Stimulated activated naive CD8-positive, alpha-beta T cell treated with anti-CD3 and anti-CD28 coated beads, Interleukin-15, Interleukin-2, amounts not matched to agents 100 ng/mL and 50 ng/mL, for 24 hours (primary cell): ENCODE data around the gene TMEM272.
"Not testable (repeated sequence)": the region's sequence is repeated elsewhere in the genome, so short reads cannot be mapped to it uniquely, and the experiment has no call there.

Source experiments
- H3K27ac Mint-ChIP-seq: one replicate; pipeline ENCODE4 v1.8.0; 2021; ENCODE audit warnings: mild to moderate bottlenecking, mixed read lengths
- H3K27me3 Mint-ChIP-seq: one replicate; pipeline ENCODE4 v1.8.0; 2021; ENCODE audit warnings: mixed read lengths
- H3K36me3 Mint-ChIP-seq: one replicate; pipeline ENCODE4 v1.8.0; 2021; ENCODE audit warnings: low read depth, mixed read lengths
- H3K4me1 Mint-ChIP-seq: one replicate; pipeline ENCODE4 v1.8.0; 2021; ENCODE audit warnings: low read depth, mixed read lengths
- H3K4me3 Mint-ChIP-seq: one replicate; pipeline ENCODE4 v1.8.0; 2021; ENCODE audit warnings: mild to moderate bottlenecking, mixed read lengths
- H3K9me3 Mint-ChIP-seq: one replicate; pipeline ENCODE4 v1.8.0; 2021; ENCODE audit warnings: mixed read lengths

TMEM272 gene

DNA sequence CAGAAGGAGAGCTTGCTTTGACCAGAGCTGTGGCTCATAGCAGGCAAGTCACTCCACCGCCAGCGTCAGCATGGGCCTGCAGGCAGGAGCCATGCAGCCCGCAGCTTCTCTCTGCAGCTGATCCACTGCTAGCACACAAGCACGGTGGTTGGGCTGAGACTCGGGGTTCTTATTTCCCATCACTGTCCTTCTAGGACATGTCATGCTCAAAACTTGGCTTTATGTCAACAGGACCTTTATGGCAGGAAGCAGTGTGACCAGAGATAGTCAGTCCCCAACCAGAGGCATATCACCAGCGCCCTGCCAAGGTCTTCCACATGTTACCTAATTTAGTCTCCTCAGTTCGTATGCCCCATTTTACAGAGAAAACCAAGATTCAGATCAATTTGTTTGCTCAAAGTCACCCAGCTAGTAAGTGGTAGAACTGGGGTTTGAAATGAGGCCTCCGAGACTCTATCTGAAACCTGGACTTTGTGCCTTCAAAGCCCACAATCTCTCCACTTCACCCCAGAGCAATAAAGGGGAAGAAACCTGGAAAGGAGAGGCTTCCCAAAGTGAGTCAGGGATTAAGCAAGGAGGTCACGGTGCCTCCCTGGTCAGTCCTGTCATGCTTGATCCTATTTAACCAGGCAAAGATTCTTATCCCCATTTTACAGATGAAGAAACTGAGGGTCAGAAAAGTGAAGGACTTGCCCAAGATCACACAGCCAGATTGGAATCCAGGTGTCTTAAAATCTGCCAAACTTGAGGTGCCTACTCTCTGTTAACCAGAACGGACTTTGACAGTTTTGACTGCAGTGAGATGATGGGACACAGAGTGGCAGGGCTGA is 5.1 kb downstream of the TMEM272 start:
- Mint-ChIP-seq H3K27ac (no peak overlapping the region), H3K4me3 (no peak overlapping the region), H3K36me3 (no peaks in the 10 kb centered on the region), H3K4me1 (peaks cover 33% of the 10 kb centered on the region), H3K9me3 (no peaks in the 10 kb centered on the region), H3K27me3 (peaks cover 7% of the 10 kb centered on the region)

DNA sequence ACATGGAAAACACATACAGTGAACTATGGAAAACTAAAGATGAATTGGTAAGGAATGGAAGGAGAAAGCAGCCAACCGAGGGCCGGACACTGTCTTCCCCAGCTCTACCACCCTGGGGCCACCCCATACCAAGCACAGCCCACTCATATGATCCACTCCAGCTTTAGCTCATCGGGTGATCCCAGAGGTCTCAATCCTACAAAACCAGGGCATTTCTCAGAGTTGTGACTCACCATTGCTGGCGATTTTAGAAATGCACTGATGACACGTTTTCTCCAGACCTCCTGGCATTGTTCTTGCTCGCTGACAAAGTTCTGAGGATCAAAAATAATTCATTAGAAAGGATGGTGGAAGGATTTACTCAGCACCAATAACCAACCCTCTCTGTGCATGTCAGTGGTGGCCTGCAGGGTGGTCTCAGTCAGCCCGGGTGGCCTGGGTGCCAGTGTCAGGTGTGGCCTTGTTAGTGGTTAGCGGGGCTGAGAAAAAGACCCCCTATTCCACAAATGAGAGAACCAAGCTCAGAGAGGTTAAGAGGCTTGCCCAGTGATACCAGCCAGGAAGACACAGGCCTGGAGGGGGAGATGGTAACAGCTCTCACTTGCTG is 6.6 kb downstream of the TMEM272 start:
- Mint-ChIP-seq H3K4me3 (no peak overlapping the region), H3K27me3 (no peaks in the 10 kb centered on the region), H3K27ac (peak overlapping the region; percentile 61), H3K36me3 (no peaks in the 10 kb centered on the region), H3K4me1 (peaks cover 26% of the 10 kb centered on the region), H3K9me3 (no peaks in the 10 kb centered on the region)

DNA sequence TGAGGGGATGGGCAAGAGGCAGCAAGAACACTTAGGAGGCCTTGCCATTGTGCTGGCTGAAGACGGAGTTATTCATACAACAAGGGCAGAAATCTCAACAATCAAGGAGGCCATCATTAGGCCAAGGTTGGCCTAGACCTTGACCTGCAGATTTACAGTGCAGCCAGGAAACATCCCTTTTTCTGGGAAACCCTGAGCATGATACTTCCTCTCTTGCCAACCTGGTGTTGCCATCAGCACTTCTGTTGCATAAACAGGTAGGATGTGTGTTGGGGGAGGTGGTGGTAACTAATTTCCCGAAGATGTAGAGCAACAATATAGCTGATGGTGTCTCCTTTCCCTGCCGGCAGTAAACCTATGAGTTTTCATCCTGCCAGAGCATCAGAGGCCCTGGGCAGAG is 8.0 kb downstream of the TMEM272 start:
- Mint-ChIP-seq H3K4me3 (no peak overlapping the region), H3K27ac (no peak overlapping the region), H3K27me3 (no peaks in the 10 kb centered on the region), H3K9me3 (no peaks in the 10 kb centered on the region), H3K4me1 (peaks cover 38% of the 10 kb centered on the region), H3K36me3 (no peaks in the 10 kb centered on the region)

DNA sequence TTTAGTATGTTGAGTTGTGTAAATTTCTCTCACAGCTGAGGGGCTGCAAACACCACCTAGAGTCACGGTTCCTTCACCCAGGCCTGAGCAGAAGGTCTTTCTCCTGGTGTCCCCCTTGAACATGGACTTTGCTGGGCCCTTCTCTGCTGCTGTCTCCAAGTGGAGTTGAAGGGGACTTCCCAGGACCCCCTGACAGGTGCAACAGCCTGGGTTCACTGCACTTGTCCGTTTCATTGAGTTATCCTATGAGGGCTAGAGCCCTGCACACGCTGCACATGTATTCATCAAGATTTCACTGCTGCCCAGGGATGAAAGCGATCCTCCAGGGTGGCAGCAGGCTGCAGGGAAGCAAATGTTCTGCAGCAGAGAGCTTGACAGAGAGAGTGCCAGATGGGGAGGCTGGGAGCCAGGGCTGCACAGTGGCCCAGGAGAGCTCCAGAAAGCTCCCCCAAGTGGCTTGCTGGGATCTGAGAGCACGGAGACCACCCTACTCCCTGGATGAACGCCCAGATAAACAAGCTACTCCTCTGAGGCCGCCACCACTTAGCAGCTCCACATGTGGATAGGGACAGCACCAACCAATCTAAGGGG is 10.3 kb downstream of the TMEM272 start:
- H3K27me3 Mint-ChIP-seq, result no peaks in the 10 kb centered on the region
- H3K27ac Mint-ChIP-seq, result no peak overlapping the region
- H3K9me3 Mint-ChIP-seq, result no peaks in the 10 kb centered on the region
- no peak overlapping the region for H3K4me3 Mint-ChIP-seq
- H3K36me3 Mint-ChIP-seq, result no peaks in the 10 kb centered on the region
- H3K4me1 Mint-ChIP-seq, result peaks cover 43% of the 10 kb centered on the region

DNA sequence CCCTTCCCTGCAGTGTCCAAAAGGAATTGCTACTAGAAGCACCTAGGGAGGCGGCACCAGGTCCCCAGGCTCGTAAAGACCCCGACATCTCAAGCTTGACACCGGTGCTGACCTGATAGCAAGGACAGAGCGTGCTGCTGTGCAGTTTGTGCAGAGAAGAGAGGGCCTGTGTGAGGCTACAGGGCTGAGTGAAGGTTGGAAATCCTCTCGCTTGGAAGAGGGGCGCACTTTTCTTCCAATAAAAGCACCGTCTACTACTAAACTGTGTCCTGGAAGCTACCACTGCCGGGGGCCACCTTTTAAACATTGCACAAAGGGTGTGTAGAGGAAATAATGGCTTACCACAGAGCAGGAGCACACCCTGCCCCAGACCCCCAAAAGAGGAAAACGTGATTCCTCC is 11.0 kb downstream of the TMEM272 start:
- Mint-ChIP-seq H3K36me3 (no peaks in the 10 kb centered on the region), H3K9me3 (no peaks in the 10 kb centered on the region), H3K4me1 (peaks cover 50% of the 10 kb centered on the region), H3K27me3 (no peaks in the 10 kb centered on the region), H3K27ac (no peak overlapping the region), H3K4me3 (no peak overlapping the region)

DNA sequence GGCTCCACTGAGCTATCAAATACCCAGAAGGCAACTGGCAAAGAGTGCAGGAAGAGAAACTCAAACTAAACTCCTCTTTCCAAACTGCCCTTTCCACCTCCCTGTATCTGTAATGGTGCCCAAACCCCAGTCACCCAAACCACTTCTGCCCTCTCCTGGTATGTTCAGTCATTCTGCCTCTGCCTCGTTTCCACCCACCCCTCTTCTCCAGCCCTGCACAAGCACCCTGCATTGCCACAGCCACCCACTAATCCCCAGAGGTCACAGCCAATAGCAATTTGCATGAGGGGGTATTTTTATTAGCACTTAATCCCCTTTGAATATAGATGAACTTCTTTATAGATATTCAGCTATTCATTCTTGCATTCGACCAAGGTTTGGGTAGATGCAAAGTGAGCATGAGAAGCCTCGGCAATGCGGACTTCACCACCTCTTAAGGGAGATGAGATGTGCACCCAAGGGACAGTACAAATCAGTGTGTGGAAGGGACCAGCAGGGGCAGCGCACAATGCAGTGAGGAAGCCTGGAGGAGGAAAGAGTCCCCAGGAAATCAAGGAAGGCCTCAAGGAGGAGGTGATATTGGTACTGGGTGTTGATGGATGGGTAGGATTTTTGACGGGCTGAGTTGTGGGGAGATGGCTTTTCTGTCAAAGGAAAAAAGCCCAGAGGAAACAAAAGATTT is 12.4 kb downstream of the TMEM272 start:
- Mint-ChIP-seq H3K27ac (peak overlapping the region; percentile 12), H3K4me1 (peaks cover 50% of the 10 kb centered on the region), H3K4me3 (no peak overlapping the region), H3K36me3 (no peaks in the 10 kb centered on the region), H3K9me3 (no peaks in the 10 kb centered on the region), H3K27me3 (no peaks in the 10 kb centered on the region)

DNA sequence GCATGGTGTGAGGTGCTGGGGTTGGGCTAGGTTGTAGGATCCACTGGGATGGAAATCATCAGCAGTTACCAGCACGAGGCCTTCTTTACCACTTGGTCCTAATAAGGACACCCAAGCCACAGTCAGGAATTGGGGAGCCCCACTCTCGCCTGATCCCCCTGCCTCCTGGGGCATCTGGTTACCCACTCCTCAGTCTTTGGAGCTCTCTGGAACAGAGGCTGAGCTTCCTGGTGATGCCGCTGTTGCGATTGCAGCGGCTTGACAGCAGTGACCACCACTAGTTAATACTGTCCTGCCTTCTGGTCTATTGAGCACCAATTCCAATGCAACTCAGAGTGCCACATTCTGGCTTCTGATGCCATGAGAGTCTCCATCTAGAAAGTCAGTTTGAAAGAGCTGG is 13.5 kb downstream of the TMEM272 start:
- H3K27ac Mint-ChIP-seq, result no peak overlapping the region
- no peaks in the 10 kb centered on the region for H3K27me3 Mint-ChIP-seq
- no peak overlapping the region for H3K4me3 Mint-ChIP-seq
- H3K36me3 Mint-ChIP-seq, result no peaks in the 10 kb centered on the region
- peaks cover 50% of the 10 kb centered on the region for H3K4me1 Mint-ChIP-seq
- no peaks in the 10 kb centered on the region for H3K9me3 Mint-ChIP-seq

DNA sequence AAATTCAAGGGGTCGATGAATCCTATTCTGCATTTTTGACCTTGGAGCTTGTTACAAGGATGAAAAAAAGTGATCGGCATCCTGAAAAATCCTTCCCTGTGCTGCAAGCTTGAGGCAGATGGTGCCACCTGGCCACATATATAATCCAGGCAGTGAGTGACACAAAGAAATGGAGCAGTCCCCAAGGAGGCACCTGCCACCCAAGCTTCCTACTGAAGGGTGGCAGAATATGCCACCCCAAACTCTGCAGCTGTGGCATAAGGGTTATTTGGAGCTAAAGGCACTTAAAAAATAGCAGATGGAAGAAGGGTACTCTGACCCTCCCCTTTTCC is 15.4 kb downstream of the TMEM272 start:
- H3K4me3 Mint-ChIP-seq, result no peak overlapping the region
- H3K27me3 Mint-ChIP-seq, result no peaks in the 10 kb centered on the region
- H3K27ac Mint-ChIP-seq, result no peak overlapping the region
- no peaks in the 10 kb centered on the region for H3K9me3 Mint-ChIP-seq
- H3K4me1 Mint-ChIP-seq, result peaks cover 68% of the 10 kb centered on the region
- no peaks in the 10 kb centered on the region for H3K36me3 Mint-ChIP-seq

DNA sequence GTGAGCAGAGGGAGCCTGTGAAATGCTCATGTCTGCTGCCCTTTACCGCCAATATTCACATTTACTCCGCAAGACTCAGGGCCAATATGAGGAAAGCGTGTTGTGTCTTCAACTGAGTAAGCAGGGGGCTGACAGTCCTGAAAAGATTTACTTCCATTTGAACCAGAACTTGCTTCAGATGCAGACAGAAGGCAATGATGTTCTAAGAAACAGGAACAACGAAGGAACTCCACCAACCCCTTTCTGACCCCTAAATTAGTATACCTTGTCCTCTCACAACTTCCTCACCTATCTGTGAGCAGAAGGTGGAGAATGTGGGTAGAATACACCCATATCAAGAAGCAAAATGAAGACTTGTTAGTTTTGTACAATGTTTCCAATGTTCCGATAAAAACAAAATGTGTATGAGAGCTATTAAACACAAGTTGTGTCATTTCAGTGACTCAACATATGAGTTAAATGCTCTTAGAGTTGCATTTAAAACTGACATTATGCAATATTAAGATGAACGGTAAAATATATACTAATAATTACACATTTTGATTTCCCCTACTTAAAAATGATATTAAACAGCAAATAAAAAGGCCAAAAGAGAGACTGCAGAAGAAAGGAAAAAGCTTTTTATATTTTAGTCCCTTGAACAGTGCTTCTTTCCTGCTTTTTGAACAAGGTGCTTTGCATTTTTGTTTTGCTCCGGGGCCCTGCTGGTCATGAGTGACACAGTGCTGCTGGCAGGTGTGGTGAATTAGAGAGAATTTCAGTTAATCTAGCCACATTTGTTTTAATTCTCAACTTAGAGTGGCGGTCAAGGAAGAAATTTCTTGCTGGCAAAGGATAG is 16.0 kb downstream of the TMEM272 start:
- no peak overlapping the region for H3K27ac Mint-ChIP-seq
- no peaks in the 10 kb centered on the region for H3K36me3 Mint-ChIP-seq
- H3K27me3 Mint-ChIP-seq, result no peaks in the 10 kb centered on the region
- H3K4me1 Mint-ChIP-seq, result peaks cover 74% of the 10 kb centered on the region
- no peak overlapping the region for H3K4me3 Mint-ChIP-seq
- no peaks in the 10 kb centered on the region for H3K9me3 Mint-ChIP-seq

DNA sequence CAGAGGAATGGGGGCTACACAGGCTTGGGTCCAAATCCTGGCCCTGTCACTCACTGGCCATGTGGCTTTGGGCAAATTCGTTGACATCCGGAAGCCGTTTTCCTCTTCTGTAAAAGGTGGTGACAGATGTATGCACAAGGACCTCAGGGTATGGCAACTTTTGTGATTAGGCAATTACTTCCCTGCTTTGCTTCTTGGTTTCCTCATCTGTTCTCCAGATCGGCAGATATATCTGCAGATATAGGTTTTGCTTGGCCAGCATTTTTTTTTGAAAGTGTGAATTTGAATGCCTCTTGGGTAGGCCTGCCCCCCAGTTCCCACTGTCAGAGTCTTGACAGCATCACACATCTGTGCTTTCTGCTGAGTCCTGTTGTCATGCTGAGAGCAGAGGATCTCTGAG is 17.7 kb downstream of the TMEM272 start:
- no peaks in the 10 kb centered on the region for H3K27me3 Mint-ChIP-seq
- H3K4me3 Mint-ChIP-seq, result peak overlapping the region; percentile 79
- peak overlapping the region; percentile 17 for H3K27ac Mint-ChIP-seq
- H3K9me3 Mint-ChIP-seq, result no peaks in the 10 kb centered on the region
- no peaks in the 10 kb centered on the region for H3K36me3 Mint-ChIP-seq
- H3K4me1 Mint-ChIP-seq, result peaks cover 82% of the 10 kb centered on the region

DNA sequence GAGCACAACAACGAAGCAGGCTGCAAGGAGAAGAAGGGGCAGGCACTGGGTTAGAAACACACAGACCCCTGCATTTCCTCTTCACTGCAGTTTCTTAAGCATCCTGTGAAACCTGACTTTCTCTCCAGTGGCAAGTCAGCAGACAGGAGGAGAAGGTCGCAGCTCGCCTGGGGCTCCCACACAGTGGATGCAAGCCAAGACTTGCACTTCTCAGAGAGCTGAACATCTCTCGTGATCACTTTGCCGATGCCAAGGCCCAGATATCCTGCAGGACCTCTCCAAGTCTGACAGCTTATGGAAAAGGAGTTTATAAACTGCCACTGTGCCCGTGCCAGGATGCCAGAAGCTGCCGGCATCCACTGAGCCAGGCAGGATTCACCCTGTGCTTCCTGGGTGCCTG is 18.4 kb downstream of the TMEM272 start:
- peaks cover 82% of the 10 kb centered on the region for H3K4me1 Mint-ChIP-seq
- peak overlapping the region; percentile 79 for H3K4me3 Mint-ChIP-seq
- no peaks in the 10 kb centered on the region for H3K27me3 Mint-ChIP-seq
- H3K36me3 Mint-ChIP-seq, result no peaks in the 10 kb centered on the region
- peak overlapping the region; percentile 85 for H3K27ac Mint-ChIP-seq
- H3K9me3 Mint-ChIP-seq, result no peaks in the 10 kb centered on the region

DNA sequence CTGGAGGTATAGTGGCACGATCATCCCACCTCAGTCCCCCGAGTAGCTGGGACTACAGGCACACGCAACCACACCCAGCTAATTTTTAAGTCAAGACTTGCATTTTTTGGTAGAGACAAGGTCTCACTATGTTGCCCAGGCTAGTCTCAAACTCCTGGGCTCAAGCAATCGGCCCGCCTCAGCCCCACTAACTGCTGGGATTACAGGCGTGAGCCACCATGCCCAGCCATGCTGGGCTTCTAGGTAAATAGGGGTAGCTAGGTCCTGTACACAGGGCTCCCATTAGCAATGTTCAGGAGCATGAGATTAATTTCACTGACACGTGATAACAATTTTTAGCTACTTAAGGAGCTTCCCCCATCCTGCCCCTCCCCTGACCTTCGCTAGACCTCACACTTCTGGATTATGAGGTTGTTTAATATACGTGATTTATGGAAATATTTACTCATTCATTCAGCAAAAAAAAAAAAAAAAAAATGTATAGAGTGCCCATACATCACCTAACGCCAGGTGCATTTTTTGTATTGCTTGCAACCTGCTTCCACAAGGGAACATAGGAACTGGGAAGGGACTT is 19.2 kb downstream of the TMEM272 start:
- peak overlapping the region; percentile 85 for H3K27ac Mint-ChIP-seq
- H3K27me3 Mint-ChIP-seq, result no peaks in the 10 kb centered on the region
- H3K4me1 Mint-ChIP-seq, result peaks cover 90% of the 10 kb centered on the region
- H3K36me3 Mint-ChIP-seq, result no peaks in the 10 kb centered on the region
- H3K9me3 Mint-ChIP-seq, result no peaks in the 10 kb centered on the region
- H3K4me3 Mint-ChIP-seq, result peak overlapping the region; percentile 79

DNA sequence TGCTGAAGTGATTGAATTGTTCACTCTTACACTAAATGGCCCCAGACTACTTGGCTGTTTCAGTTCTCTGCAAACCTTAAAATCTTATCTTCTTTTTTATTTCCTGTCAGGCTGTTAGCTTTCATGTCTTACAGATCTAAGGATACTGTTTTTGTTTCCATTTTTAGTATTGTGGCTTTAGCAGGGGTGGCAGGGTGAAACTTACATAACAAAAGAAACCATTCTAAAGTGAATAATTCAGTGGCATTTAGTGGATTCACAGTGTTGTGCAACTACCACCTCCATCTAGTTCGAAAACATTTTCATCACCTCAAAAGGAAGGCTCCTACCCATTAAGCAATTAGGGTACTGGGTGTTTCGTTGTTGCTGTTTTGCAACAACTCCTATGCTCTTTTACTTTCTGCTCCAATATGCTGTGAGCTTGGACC is 19.8 kb downstream of the TMEM272 start:
- peaks cover 95% of the 10 kb centered on the region for H3K4me1 Mint-ChIP-seq
- peak overlapping the region; percentile 85 for H3K27ac Mint-ChIP-seq
- H3K9me3 Mint-ChIP-seq, result no peaks in the 10 kb centered on the region
- no peaks in the 10 kb centered on the region for H3K36me3 Mint-ChIP-seq
- H3K4me3 Mint-ChIP-seq, result peak overlapping the region; percentile 79
- H3K27me3 Mint-ChIP-seq, result no peaks in the 10 kb centered on the region

DNA sequence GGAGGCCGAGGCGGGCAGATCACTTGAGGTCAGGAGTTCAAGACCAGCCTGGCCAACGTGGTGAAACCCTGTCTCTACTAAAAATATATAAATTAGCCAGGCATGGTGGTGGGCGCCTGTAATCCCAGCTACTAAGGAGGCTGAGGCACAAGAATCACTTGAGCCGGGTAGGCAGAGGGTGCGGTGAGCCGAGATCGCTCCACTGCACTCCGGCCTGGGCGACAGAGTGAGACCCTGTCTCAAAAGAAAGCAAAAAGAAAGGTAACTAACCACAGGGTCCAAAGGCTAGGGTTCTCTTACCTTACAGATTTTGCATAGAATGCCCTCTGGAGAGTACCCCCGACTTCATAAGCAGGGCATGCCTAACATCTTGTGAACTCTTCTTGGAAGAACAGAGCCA is 20.3 kb downstream of the TMEM272 start:
- Mint-ChIP-seq H3K27ac (peak overlapping the region; percentile 85), H3K4me1 (peaks cover 100% of the 10 kb centered on the region), H3K4me3 (peak overlapping the region; percentile 79)
- H3K9me3 Mint-ChIP-seq, H3K36me3 Mint-ChIP-seq, H3K27me3 Mint-ChIP-seq: not testable (repeated sequence)
